Type B pancreatic cell (in vitro differentiated cells): ENCODE data around the gene MVB12B. TPM values are rescaled to one million over a fixed set of nuclear protein-coding genes. Genes with fewer than 3 reads are reported as not detected.

Experiments
- DNase-seq: peaks from one replicate; pipeline ENCODE4 v3.0.0; 2021; ENCODE audit warnings: mixed read lengths; ENCODE audit not compliant: unreplicated experiment; ENCODE audit errors: extremely low spot score
- H3K27ac Mint-ChIP-seq: 2 replicates; pipeline ENCODE4 v1.8.0; 2021; ENCODE audit warnings: mild to moderate bottlenecking, mixed read lengths
- H3K27me3 Mint-ChIP-seq: 2 replicates; pipeline ENCODE4 v1.8.0; 2021; ENCODE audit warnings: mixed read lengths
- H3K36me3 Mint-ChIP-seq: 2 replicates; pipeline ENCODE4 v1.8.0; 2021; ENCODE audit warnings: mixed read lengths
- H3K4me1 Mint-ChIP-seq: one replicate; pipeline ENCODE4 v1.8.0; 2021; ENCODE audit warnings: mixed read lengths; ENCODE audit not compliant: unreplicated experiment
- H3K4me3 Mint-ChIP-seq: 2 replicates; pipeline ENCODE4 v1.8.0; 2021; ENCODE audit warnings: mild to moderate bottlenecking, mixed read lengths
- H3K9me3 Mint-ChIP-seq: 2 replicates; pipeline ENCODE4 v1.8.0; 2021; ENCODE audit warnings: mixed read lengths
- total RNA-seq: library from RNA; stranded (reverse); gene quantifications from 2 replicates; pipeline ENCODE4 v1.2.1, GENCODE V29; 2021; ENCODE audit warnings: low replicate concordance
- TF ChIP-seq, protein P1 (sequence below): fragments of 200-600 bp; sonication (generic); conservative IDR thresholded peaks from 2 replicates; pipeline ENCODE4 v1.5.0; 2021; ENCODE audit warnings: antibody characterized with exemption, mild to moderate bottlenecking

The MVB12B gene
- total RNA-seq, 1 donor from 2014 or later, result 26.1 TPM

GRCh38 chr9:126389992-126390391 is 63.4 kb downstream of the MVB12B start:
- H3K4me1 Mint-ChIP-seq, result peaks cover 16% of the 10 kb centered on the region

DNA sequence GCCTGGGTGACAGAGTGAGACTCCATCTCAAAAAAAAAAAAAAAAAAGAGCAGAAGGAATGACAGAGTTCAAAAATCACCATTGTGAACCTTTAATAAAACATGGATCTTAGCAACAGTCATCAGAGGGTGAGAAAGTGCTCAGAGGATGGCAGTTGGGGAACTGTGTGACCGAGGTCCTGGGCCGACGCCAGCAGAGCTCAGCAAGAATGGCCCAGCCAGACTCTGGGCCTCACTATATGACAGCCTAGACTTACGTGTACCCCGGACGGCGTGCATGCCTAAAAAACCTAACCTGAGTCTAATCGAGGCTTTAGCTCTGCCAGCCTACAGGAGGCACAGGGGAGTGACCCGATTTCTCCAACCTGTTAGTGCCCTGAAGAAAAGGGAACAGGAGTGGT is 64.3 kb downstream of the MVB12B start:
- peaks cover 23% of the 10 kb centered on the region for H3K36me3 Mint-ChIP-seq
- no peak for DNase-seq
- H3K4me1 Mint-ChIP-seq, result peaks cover 16% of the 10 kb centered on the region
- no peak overlapping the region for H3K27ac Mint-ChIP-seq
- no peak overlapping the region for H3K4me3 Mint-ChIP-seq
- TF ChIP-seq, protein P1, sequence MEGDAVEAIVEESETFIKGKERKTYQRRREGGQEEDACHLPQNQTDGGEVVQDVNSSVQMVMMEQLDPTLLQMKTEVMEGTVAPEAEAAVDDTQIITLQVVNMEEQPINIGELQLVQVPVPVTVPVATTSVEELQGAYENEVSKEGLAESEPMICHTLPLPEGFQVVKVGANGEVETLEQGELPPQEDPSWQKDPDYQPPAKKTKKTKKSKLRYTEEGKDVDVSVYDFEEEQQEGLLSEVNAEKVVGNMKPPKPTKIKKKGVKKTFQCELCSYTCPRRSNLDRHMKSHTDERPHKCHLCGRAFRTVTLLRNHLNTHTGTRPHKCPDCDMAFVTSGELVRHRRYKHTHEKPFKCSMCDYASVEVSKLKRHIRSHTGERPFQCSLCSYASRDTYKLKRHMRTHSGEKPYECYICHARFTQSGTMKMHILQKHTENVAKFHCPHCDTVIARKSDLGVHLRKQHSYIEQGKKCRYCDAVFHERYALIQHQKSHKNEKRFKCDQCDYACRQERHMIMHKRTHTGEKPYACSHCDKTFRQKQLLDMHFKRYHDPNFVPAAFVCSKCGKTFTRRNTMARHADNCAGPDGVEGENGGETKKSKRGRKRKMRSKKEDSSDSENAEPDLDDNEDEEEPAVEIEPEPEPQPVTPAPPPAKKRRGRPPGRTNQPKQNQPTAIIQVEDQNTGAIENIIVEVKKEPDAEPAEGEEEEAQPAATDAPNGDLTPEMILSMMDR, result no peak
- no peaks in the 10 kb centered on the region for H3K9me3 Mint-ChIP-seq
- no peaks in the 10 kb centered on the region for H3K27me3 Mint-ChIP-seq

More at GRCh38 chr9:126389992-126390391, 63.4 kb downstream of the MVB12B start:
- TF ChIP-seq, protein P1, result no peak
- no peaks in the 10 kb centered on the region for H3K27me3 Mint-ChIP-seq
- no peak for DNase-seq
- H3K36me3 Mint-ChIP-seq, result peaks cover 20% of the 10 kb centered on the region
- H3K4me3 Mint-ChIP-seq, result no peak overlapping the region
- no peaks in the 10 kb centered on the region for H3K9me3 Mint-ChIP-seq
- H3K27ac Mint-ChIP-seq, result no peak overlapping the region

GRCh38 chr9:126391713-126392661 is 65.4 kb downstream of the MVB12B start:
- Mint-ChIP-seq H3K4me3 (no peak overlapping the region), H3K27ac (no peak overlapping the region), H3K36me3 (peaks cover 18% of the 10 kb centered on the region), H3K9me3 (no peaks in the 10 kb centered on the region), H3K4me1 (peaks cover 16% of the 10 kb centered on the region), H3K27me3 (no peaks in the 10 kb centered on the region)
- no peak for DNase-seq
- TF ChIP-seq, protein P1, result no peak

DNA sequence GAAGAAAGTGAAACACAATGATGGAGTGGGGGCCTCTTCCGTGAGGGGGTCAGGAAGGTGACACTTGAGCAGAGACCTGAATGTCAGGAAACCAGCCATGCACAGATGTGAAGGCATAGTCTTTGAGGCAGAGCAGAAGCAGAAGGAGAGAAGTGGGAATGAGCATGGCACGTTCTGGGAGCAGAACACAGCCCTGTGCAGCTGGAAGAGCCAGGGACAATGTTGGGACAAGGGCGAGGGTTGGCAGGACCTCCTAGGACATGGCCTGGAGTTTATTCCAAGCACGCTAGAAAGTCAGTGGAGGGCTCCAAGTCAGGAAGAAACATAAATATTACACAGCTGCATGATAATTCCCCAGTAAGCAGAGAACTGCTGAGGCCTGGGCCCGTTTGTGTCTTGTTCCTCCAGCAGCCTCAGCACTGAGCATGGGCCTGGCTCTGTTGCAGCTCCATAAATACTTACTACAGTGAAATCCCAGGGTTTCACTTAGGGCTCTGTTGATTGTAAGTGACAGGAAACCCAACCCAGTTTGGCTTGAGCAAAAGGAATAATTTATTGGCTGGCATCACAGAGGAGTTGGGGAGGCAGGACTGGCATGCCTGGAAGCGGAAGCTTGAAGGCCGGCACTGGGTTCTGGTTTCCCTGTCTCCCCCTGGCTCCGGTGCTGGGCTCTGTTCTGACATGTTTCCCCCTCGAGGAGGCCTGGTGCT is 66.2 kb downstream of the MVB12B start:
- no peak overlapping the region for H3K27ac Mint-ChIP-seq
- no peak overlapping the region for H3K4me3 Mint-ChIP-seq
- no peak for DNase-seq

GRCh38 chr9:126393876-126394275 is 67.2 kb downstream of the MVB12B start:
- TF ChIP-seq, protein P1, result no peak
- H3K27ac Mint-ChIP-seq, result no peak overlapping the region
- no peaks in the 10 kb centered on the region for H3K27me3 Mint-ChIP-seq
- H3K4me1 Mint-ChIP-seq, result peaks cover 22% of the 10 kb centered on the region
- no peak overlapping the region for H3K4me3 Mint-ChIP-seq
- DNase-seq, result no peak
- peaks cover 13% of the 10 kb centered on the region for H3K36me3 Mint-ChIP-seq
- H3K9me3 Mint-ChIP-seq, result no peaks in the 10 kb centered on the region

More for the DNA sequence above, 66.2 kb downstream of the MVB12B start:
- Mint-ChIP-seq H3K4me1 (peaks cover 16% of the 10 kb centered on the region), H3K9me3 (no peaks in the 10 kb centered on the region), H3K27me3 (no peaks in the 10 kb centered on the region), H3K36me3 (peaks cover 13% of the 10 kb centered on the region)
- TF ChIP-seq, protein P1, result no peak
